HPDE6-E6E7 (cell line): ENCODE data around the gene P4HA1.

Experiments used
- DNase-seq: peaks from one replicate; pipeline ENCODE4 v3.0.0; 2011; ENCODE audit warnings: missing footprints; ENCODE audit errors: extremely low spot score

Gene P4HA1

GRCh38 chr10:73093922-73094850 lies 2.5 kb downstream of the P4HA1 start:
- DNase-seq = no peak

- no peak for DNase-seq
Observed at GRCh38 chr10:73092830-73093229, 3.8 kb downstream of the P4HA1 start.

GRCh38 chr10:73088304-73088703 lies 8.4 kb downstream of the P4HA1 start:
- DNase-seq = no peak

- no peak for DNase-seq
Observed at GRCh38 chr10:73086816-73087215, 9.8 kb downstream of the P4HA1 start.

GRCh38 chr10:73084209-73084608 lies 12.5 kb downstream of the P4HA1 start:
- DNase-seq = no peak

- no peak for DNase-seq
Observed at GRCh38 chr10:73083221-73083620, 13.4 kb downstream of the P4HA1 start.

- DNase-seq = no peak
Observed at GRCh38 chr10:73079779-73080541, 16.7 kb downstream of the P4HA1 start.

GRCh38 chr10:73076360-73077183 lies 20.1 kb downstream of the P4HA1 start:
- DNase-seq = no peak

- no peak for DNase-seq
Observed at GRCh38 chr10:73075829-73076228, 20.8 kb downstream of the P4HA1 start.

GRCh38 chr10:73073627-73074026 lies 23.0 kb downstream of the P4HA1 start:
- DNase-seq = no peak

- DNase-seq = no peak
Observed at GRCh38 chr10:73065441-73065840, 31.2 kb downstream of the P4HA1 start.

GRCh38 chr10:73061743-73062142 lies 34.9 kb downstream of the P4HA1 start:
- DNase-seq = no peak

- peak; percentile 19 for DNase-seq
Observed at GRCh38 chr10:73060738-73061635, 35.7 kb downstream of the P4HA1 start.

GRCh38 chr10:73060173-73060572 lies 36.5 kb downstream of the P4HA1 start:
- DNase-seq = no peak

- no peak for DNase-seq
Observed at GRCh38 chr10:73058057-73058591, 38.5 kb downstream of the P4HA1 start.

- no peak for DNase-seq
Observed at GRCh38 chr10:73054286-73054685, 42.4 kb downstream of the P4HA1 start.

- DNase-seq = no peak
Observed at GRCh38 chr10:73053275-73053674, 43.4 kb downstream of the P4HA1 start.

GRCh38 chr10:73044378-73045285 lies 52.0 kb downstream of the P4HA1 start:
- peak; percentile 20 for DNase-seq

- DNase-seq = no peak
Observed at GRCh38 chr10:73043766-73044377, 52.8 kb downstream of the P4HA1 start.
